Measurements from ENCODE around the gene RNF126. TPM values are rescaled to one million over a fixed set of nuclear protein-coding genes. Genes with fewer than 3 reads are reported as not detected.

RNF126 gene
- total RNA-seq, 1 experiment from 2014 or later = 61.2 TPM

DNA sequence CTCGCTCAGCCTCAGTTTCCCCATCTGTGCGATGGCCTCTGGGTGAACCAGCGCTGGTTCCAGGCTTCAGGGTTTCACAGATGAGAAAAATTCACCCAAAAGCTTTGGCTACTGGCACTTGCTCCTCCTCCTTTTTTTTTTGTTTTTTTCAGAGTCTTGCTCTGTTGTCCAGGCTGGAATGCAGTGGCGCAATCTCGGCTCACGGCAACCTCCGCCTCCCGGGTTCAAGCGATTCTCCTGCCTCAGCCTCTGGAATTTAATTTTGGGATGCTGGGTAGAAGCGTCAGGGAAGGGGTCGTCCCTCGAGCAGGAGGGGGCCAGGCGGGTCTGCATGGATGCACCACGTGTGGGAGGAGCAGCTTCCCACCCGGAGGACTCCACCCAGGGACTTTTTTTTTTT, 25.2 kb upstream of the RNF126 start:
- TF ChIP-seq POLR2AphosphoS5 (IDR thresholded peaks at IDR 0.05; ENCODE audit: low read depth, low read length) (no peak), TCF7L2 (IDR thresholded peaks at IDR 0.05; ENCODE audit: low read depth, low read length) (no peak), SIN3A (IDR thresholded peaks at IDR 0.05; ENCODE audit: borderline replicate concordance, insufficient read depth, low read depth, low read length) (no peak)
- TF ChIP-seq, protein P1, sequence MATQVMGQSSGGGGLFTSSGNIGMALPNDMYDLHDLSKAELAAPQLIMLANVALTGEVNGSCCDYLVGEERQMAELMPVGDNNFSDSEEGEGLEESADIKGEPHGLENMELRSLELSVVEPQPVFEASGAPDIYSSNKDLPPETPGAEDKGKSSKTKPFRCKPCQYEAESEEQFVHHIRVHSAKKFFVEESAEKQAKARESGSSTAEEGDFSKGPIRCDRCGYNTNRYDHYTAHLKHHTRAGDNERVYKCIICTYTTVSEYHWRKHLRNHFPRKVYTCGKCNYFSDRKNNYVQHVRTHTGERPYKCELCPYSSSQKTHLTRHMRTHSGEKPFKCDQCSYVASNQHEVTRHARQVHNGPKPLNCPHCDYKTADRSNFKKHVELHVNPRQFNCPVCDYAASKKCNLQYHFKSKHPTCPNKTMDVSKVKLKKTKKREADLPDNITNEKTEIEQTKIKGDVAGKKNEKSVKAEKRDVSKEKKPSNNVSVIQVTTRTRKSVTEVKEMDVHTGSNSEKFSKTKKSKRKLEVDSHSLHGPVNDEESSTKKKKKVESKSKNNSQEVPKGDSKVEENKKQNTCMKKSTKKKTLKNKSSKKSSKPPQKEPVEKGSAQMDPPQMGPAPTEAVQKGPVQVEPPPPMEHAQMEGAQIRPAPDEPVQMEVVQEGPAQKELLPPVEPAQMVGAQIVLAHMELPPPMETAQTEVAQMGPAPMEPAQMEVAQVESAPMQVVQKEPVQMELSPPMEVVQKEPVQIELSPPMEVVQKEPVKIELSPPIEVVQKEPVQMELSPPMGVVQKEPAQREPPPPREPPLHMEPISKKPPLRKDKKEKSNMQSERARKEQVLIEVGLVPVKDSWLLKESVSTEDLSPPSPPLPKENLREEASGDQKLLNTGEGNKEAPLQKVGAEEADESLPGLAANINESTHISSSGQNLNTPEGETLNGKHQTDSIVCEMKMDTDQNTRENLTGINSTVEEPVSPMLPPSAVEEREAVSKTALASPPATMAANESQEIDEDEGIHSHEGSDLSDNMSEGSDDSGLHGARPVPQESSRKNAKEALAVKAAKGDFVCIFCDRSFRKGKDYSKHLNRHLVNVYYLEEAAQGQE (IDR thresholded peaks at IDR 0.05; ENCODE audit: insufficient read depth in 1 of 2, low read depth in 2 of 2, low read length in 1 of 2) = no peak
- TF ChIP-seq, protein P2, sequence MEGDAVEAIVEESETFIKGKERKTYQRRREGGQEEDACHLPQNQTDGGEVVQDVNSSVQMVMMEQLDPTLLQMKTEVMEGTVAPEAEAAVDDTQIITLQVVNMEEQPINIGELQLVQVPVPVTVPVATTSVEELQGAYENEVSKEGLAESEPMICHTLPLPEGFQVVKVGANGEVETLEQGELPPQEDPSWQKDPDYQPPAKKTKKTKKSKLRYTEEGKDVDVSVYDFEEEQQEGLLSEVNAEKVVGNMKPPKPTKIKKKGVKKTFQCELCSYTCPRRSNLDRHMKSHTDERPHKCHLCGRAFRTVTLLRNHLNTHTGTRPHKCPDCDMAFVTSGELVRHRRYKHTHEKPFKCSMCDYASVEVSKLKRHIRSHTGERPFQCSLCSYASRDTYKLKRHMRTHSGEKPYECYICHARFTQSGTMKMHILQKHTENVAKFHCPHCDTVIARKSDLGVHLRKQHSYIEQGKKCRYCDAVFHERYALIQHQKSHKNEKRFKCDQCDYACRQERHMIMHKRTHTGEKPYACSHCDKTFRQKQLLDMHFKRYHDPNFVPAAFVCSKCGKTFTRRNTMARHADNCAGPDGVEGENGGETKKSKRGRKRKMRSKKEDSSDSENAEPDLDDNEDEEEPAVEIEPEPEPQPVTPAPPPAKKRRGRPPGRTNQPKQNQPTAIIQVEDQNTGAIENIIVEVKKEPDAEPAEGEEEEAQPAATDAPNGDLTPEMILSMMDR (IDR thresholded peaks at IDR 0.05) = no peak
- no peaks in the 10 kb centered on the region for H3K27me3 ChIP-seq (ENCODE audit: control insufficient read depth, insufficient read depth, low read length)
- no peak overlapping the region for H3K27ac ChIP-seq (ENCODE audit: low read length)
- in situ Hi-C loops (cut with HindIII; ENCODE audit: low pct_unique_long_range_greater_than_20kb, low sequenced_read_pairs) (no loop called here), intact Hi-C loops (cut with micrococcal nuclease; ENCODE audit: unreplicated experiment) (no loop called here)
- ATAC-seq (no peak), DNase-seq (ENCODE audit: low read depth, low spot score) (no peak)
- H3K4me1 ChIP-seq (ENCODE audit: control insufficient read depth, insufficient read depth, low read length) = no peaks in the 10 kb centered on the region
- H3K4me3 ChIP-seq (ENCODE audit: low read depth in 2 of 2, low read length in 2 of 2) = no peak overlapping the region
- H3K36me3 ChIP-seq (ENCODE audit: control insufficient read depth, insufficient read depth, low read length) = no peaks in the 10 kb centered on the region
- POLR2A ChIA-PET = no interaction called here
- H3K9me3 ChIP-seq (ENCODE audit: control insufficient read depth, insufficient read depth, low read depth, low read length) = no peaks in the 10 kb centered on the region
- BruUV-seq (replicated peaks) = no TSS peak
- CTCF ChIA-PET = no interaction called here

DNA sequence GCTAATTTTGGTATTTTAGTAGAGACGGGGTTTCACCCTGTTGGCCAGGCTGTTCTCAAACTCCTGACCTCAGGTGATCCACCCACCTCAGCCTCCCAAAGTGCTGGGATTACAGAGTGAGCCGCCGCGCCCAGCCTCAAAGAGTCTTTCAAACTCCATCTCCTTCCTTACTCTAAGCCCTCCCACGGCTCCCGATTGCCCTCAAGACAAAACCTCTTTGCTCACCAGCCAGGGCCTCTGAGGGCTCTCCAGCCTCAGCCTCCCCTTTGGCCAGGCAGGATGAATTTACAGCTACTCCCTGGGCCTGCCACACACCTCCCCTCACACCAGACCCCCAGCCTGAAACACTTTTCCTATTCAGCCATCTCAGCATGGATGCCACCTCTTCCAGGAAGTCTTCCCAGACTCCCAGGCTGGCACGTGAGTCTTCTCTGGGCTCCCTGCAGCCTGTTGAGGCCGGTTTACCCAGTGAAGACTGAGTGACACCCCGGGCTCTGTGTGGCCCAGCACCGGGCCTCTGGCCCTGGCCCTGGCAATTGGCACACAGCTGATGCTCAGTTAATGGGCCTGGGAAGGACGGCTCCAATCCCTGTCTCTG, 24.7 kb upstream of the RNF126 start:
- no peak overlapping the region for H3K4me3 ChIP-seq (ENCODE audit: low read depth in 2 of 2, low read length in 2 of 2)
- H3K4me1 ChIP-seq (ENCODE audit: control insufficient read depth, insufficient read depth, low read length) = no peaks in the 10 kb centered on the region
- DNase-seq (ENCODE audit: low read depth, low spot score) = no peak
- ChIA-PET POLR2A (no interaction called here), CTCF (no interaction called here)
- intact Hi-C loops (cut with micrococcal nuclease; ENCODE audit: unreplicated experiment) (no loop called here), in situ Hi-C loops (cut with HindIII; ENCODE audit: low pct_unique_long_range_greater_than_20kb, low sequenced_read_pairs) (no loop called here)
- no peaks in the 10 kb centered on the region for H3K27me3 ChIP-seq (ENCODE audit: control insufficient read depth, insufficient read depth, low read length)
- no peaks in the 10 kb centered on the region for H3K9me3 ChIP-seq (ENCODE audit: control insufficient read depth, insufficient read depth, low read depth, low read length)
- TF ChIP-seq, protein P2 (IDR thresholded peaks at IDR 0.05) = no peak
- TF ChIP-seq, protein P1 (IDR thresholded peaks at IDR 0.05; ENCODE audit: insufficient read depth in 1 of 2, low read depth in 2 of 2, low read length in 1 of 2) = no peak
- TF ChIP-seq POLR2AphosphoS5 (IDR thresholded peaks at IDR 0.05; ENCODE audit: low read depth, low read length) (no peak), SIN3A (IDR thresholded peaks at IDR 0.05; ENCODE audit: borderline replicate concordance, insufficient read depth, low read depth, low read length) (no peak), TCF7L2 (IDR thresholded peaks at IDR 0.05; ENCODE audit: low read depth, low read length) (no peak)
- H3K36me3 ChIP-seq (ENCODE audit: control insufficient read depth, insufficient read depth, low read length) = no peaks in the 10 kb centered on the region
- ATAC-seq = no peak
- H3K27ac ChIP-seq (ENCODE audit: low read length) = no peak overlapping the region
- BruUV-seq (replicated peaks) = no TSS peak

Measured in Panc1 (cell line).